HepG2 (cell line): Measurements from ENCODE around the gene LRRC25. TPM values are rescaled to one million over a fixed set of nuclear protein-coding genes. Genes with fewer than 3 reads are reported as not detected.

ENCODE experiments used
- HMGA1 ChIP-seq: sonication (generic); formaldehyde crosslinking; conservative IDR thresholded peaks from 2 replicates; pipeline ENCODE4 v1.4.0; 2020; ENCODE audit warnings: missing genetic modification reagents
- IRX3 ChIP-seq: sonication (generic); formaldehyde crosslinking; IDR thresholded peaks from 2 replicates; pipeline ENCODE4 v1.8.1; 2023; ENCODE audit warnings: mild to moderate bottlenecking, low read depth, missing genetic modification reagents, borderline replicate concordance
- KAT2B ChIP-seq: fragments of 150-350 bp; IDR thresholded peaks from 2 replicates; pipeline ENCODE4 v1.6.1; 2014; ENCODE audit warnings: low read depth, low read length, borderline replicate concordance
- KDM1A ChIP-seq: IDR thresholded peaks from 2 replicates; pipeline ENCODE4 v1.6.1; 2016; ENCODE audit warnings: missing compliant biosample characterization
- KLF6 ChIP-seq: IDR thresholded peaks from 2 replicates; pipeline ENCODE4 v1.8.0; 2016; ENCODE audit warnings: missing biosample characterization, missing genetic modification reagents
- MED13 ChIP-seq: sonication (generic); formaldehyde crosslinking; IDR thresholded peaks from 2 replicates; pipeline ENCODE4 v1.5.0; 2020; ENCODE audit warnings: missing genetic modification reagents
- MED8 ChIP-seq: sonication (generic); formaldehyde crosslinking; IDR thresholded peaks from 2 replicates; pipeline ENCODE4 v1.8.1; 2023; ENCODE audit warnings: mild to moderate bottlenecking, missing genetic modification reagents; ENCODE audit not compliant: insufficient replicate concordance
- NR2F1 ChIP-seq, 2 experiments: fragments of 450-650 bp in 1 of 2; formaldehyde crosslinking in 1 of 2; IDR thresholded peaks; 2 replicates each; pipeline versions ENCODE4 v1.5.0 to v1.6.1; 2016 to 2020; ENCODE audit warnings: mild to moderate bottlenecking in 1 of 2, missing compliant biosample characterization in 1 of 2, missing genetic modification reagents in 1 of 2, moderate library complexity in 1 of 2
- SNAPC2 ChIP-seq: sonication (generic); formaldehyde crosslinking; IDR thresholded peaks from 2 replicates; pipeline ENCODE4 v1.8.1; 2022; ENCODE audit warnings: mild to moderate bottlenecking, missing genetic modification reagents
- SOX6 ChIP-seq, 2 experiments: fragments of 450-650 bp in 1 of 2; sonication (generic) in 1 of 2; formaldehyde crosslinking in 1 of 2; IDR thresholded peaks; 2 replicates each; pipeline versions ENCODE4 v1.4.0 to v1.6.1; 2017 to 2020; ENCODE audit warnings: antibody characterized with exemption in 1 of 2, mild to moderate bottlenecking in 1 of 2, missing genetic modification reagents in 1 of 2
- ZBTB38 ChIP-seq: sonication (generic); formaldehyde crosslinking; IDR thresholded peaks from 2 replicates; pipeline ENCODE4 v1.5.1; 2020; ENCODE audit warnings: mild to moderate bottlenecking, missing genetic modification reagents
- ZFY ChIP-seq: sonication (generic); formaldehyde crosslinking; IDR thresholded peaks from 2 replicates; pipeline ENCODE4 v1.4.0; 2020; ENCODE audit warnings: missing genetic modification reagents
- ZNF101 ChIP-seq: sonication (generic); formaldehyde crosslinking; IDR thresholded peaks from 2 replicates; pipeline ENCODE4 v1.4.0; 2020; ENCODE audit warnings: mild to moderate bottlenecking, low read depth, missing genetic modification reagents, borderline replicate concordance
- ZNF317 ChIP-seq: sonication (generic); formaldehyde crosslinking; IDR thresholded peaks from 2 replicates; pipeline ENCODE4 v1.5.0; 2020; ENCODE audit warnings: mild to moderate bottlenecking, missing genetic modification reagents
- ZNF558 ChIP-seq: sonication (generic); formaldehyde crosslinking; IDR thresholded peaks from 2 replicates; pipeline ENCODE4 v1.9.0; 2022; ENCODE audit warnings: mild to moderate bottlenecking, missing genetic modification reagents, borderline replicate concordance
- ZNF564 ChIP-seq: sonication (generic); formaldehyde crosslinking; IDR thresholded peaks from 2 replicates; pipeline ENCODE4 v1.8.1; 2023; ENCODE audit warnings: mild to moderate bottlenecking, missing genetic modification reagents
- ZNF589 ChIP-seq: sonication (generic); formaldehyde crosslinking; conservative IDR thresholded peaks from 2 replicates; pipeline ENCODE4 v1.8.0; 2022; ENCODE audit warnings: mild to moderate bottlenecking, moderate library complexity, missing genetic modification reagents
- ZNF674 ChIP-seq: sonication (generic); formaldehyde crosslinking; IDR thresholded peaks from 2 replicates; pipeline ENCODE4 v1.5.0; 2020; ENCODE audit warnings: low read depth, mild to moderate bottlenecking, missing genetic modification reagents
- polyA plus RNA-seq, 8 experiments: library from polyadenylated mRNA; depleted of rRNA in 3 of 8; stranded (reverse) in 7 of 8; unstranded in 1 of 8; fragments of >200 nt; fragmentation: Illumina TruSeq in 4 of 8; extraction: Trizol in 4 of 8; gene quantifications; 2 replicates each; pipeline versions ENCODE4 v1.2.1 to v1.2.3, GENCODE V29; 2011 to 2016; ENCODE audit warnings: low read depth in 4 of 8, missing spikeins in 1 of 8, mixed read lengths in 1 of 8; ENCODE audit not compliant: insufficient read depth in 1 of 8
- total RNA-seq, 5 experiments: library from RNA; depleted of rRNA; stranded (reverse); fragments of >200 nt; fragmentation: Illumina TruSeq; extraction: Trizol; gene quantifications; 2 replicates each; pipeline ENCODE4 v1.2.3, GENCODE V29; 2016; ENCODE audit warnings: low read depth in 1 of 5
- TF ChIP-seq, protein P1 (sequence below): sonication (generic); formaldehyde crosslinking; IDR thresholded peaks from 2 replicates; pipeline ENCODE4 v1.5.0; 2020; ENCODE audit warnings: mild to moderate bottlenecking, missing genetic modification reagents
- TF ChIP-seq, protein P2 (sequence below): sonication (generic); formaldehyde crosslinking; IDR thresholded peaks from 2 replicates; pipeline ENCODE4 v1.8.1; 2023; ENCODE audit warnings: mild to moderate bottlenecking, moderate library complexity, missing genetic modification reagents
- TF ChIP-seq, protein P3 (sequence below): sonication (generic); formaldehyde crosslinking; IDR thresholded peaks from 2 replicates; pipeline ENCODE4 v1.4.0; 2020; ENCODE audit warnings: missing genetic modification reagents, mild to moderate bottlenecking, borderline replicate concordance
- TF ChIP-seq, protein P4 (sequence below): sonication (generic); formaldehyde crosslinking; IDR thresholded peaks from 2 replicates; pipeline ENCODE4 v1.5.1; 2020; ENCODE audit warnings: mild to moderate bottlenecking, missing genetic modification reagents, borderline replicate concordance

The LRRC25 gene
- total and polyA plus RNA-seq, 2 of the 13 experiments (the other 11 are each of a cell fraction or from before 2014, with no cell fraction given) = 0.13 to 0.53 TPM

DNA sequence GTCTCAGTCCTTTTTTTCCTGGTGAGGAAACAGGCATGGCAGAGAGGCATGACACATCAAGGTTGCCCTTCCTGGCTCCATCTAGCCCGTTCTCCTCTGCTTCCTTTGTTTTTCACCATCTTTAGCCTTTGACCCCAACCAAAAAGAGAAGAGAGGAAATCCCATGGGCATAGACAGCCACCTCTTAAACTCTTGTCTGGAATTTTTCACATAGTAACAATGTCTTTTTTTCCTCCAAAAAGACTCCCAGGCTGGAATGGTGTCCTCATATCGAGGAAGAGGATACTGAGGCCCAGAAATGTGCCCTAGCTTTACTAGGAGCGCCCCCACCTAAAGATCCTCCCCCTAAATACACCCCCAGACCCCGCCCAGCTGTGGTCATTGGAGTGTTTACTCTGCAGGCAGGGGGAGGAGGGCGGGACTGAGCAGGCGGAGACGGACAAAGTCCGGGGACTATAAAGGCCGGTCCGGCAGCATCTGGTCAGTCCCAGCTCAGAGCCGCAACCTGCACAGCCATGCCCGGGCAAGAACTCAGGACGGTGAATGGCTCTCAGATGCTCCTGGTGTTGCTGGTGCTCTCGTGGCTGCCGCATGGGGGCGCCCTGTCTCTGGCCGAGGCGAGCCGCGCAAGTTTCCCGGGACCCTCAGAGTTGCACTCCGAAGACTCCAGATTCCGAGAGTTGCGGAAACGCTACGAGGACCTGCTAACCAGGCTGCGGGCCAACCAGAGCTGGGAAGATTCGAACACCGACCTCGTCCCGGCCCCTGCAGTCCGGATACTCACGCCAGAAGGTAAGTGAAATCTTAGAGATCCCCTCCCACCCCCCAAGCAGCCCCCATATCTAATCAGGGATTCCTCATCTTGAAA, 11.5 kb downstream of the LRRC25 start, which contains the start of gene GDF15 (continued):
- TF ChIP-seq, protein P1, sequence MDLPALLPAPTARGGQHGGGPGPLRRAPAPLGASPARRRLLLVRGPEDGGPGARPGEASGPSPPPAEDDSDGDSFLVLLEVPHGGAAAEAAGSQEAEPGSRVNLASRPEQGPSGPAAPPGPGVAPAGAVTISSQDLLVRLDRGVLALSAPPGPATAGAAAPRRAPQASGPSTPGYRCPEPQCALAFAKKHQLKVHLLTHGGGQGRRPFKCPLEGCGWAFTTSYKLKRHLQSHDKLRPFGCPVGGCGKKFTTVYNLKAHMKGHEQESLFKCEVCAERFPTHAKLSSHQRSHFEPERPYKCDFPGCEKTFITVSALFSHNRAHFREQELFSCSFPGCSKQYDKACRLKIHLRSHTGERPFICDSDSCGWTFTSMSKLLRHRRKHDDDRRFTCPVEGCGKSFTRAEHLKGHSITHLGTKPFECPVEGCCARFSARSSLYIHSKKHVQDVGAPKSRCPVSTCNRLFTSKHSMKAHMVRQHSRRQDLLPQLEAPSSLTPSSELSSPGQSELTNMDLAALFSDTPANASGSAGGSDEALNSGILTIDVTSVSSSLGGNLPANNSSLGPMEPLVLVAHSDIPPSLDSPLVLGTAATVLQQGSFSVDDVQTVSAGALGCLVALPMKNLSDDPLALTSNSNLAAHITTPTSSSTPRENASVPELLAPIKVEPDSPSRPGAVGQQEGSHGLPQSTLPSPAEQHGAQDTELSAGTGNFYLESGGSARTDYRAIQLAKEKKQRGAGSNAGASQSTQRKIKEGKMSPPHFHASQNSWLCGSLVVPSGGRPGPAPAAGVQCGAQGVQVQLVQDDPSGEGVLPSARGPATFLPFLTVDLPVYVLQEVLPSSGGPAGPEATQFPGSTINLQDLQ = peak; percentile 84; the same call in 1 of the 2 replicates
- TF ChIP-seq ZNF674 (CRISPR knock-in tag) = no peak
- peak; percentile 95 for TF ChIP-seq ZNF558
- TF ChIP-seq KAT2B = no peak
- peak; percentile 91 for TF ChIP-seq KLF6 (CRISPR knock-in tag)
- peak; percentile 74 for TF ChIP-seq ZFY (CRISPR knock-in tag)
- 0 out of 2 replicates have a peak, but pooled peaks have one; percentile 42 for TF ChIP-seq ZNF101 (CRISPR knock-in tag)
- TF ChIP-seq HMGA1 (CRISPR knock-in tag) = no peak
- peak; percentile 41 for TF ChIP-seq SNAPC2
- TF ChIP-seq IRX3 = 0 out of 2 replicates have a peak, but pooled peaks have one; percentile 60
- TF ChIP-seq, protein P2, sequence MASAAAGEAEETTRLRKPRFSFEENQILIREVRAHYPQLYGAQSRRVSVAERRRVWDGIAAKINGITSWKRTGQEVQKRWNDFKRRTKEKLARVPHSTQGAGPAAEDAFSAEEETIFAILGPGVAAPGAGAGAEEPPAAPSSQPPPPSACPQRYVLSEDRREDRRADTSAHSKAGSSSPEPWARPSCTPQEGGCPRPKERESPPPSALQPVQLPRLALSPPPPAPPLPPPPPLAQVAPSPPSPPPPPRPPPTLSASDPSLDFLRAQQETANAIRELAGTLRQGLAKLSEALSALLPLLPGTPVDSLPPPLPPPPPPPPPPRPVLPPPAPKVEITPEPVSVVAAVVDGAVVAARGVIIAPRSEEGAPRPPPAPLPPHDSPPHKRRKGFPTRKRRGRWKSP = peak; percentile 90
- TF ChIP-seq, protein P3, sequence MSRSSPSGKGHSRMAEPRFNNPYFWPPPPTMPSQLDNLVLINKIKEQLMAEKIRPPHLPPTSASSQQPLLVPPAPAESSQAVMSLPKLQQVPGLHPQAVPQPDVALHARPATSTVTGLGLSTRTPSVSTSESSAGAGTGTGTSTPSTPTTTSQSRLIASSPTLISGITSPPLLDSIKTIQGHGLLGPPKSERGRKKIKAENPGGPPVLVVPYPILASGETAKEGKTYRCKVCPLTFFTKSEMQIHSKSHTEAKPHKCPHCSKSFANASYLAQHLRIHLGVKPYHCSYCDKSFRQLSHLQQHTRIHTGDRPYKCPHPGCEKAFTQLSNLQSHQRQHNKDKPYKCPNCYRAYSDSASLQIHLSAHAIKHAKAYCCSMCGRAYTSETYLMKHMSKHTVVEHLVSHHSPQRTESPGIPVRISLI (CRISPR knock-in tag) = peak; percentile 69; the same call in 1 of the 2 replicates
- TF ChIP-seq MED13 (CRISPR knock-in tag) = peak; percentile 98
- TF ChIP-seq ZNF564 = peak; percentile 84
- TF ChIP-seq MED8 (CRISPR knock-in tag) = peak; percentile 80
- TF ChIP-seq ZNF317 = 0 out of 2 replicates have a peak, but pooled peaks have one; percentile 55
- peak; percentile 94 for TF ChIP-seq ZBTB38 (CRISPR knock-in tag)
- TF ChIP-seq, protein P4, sequence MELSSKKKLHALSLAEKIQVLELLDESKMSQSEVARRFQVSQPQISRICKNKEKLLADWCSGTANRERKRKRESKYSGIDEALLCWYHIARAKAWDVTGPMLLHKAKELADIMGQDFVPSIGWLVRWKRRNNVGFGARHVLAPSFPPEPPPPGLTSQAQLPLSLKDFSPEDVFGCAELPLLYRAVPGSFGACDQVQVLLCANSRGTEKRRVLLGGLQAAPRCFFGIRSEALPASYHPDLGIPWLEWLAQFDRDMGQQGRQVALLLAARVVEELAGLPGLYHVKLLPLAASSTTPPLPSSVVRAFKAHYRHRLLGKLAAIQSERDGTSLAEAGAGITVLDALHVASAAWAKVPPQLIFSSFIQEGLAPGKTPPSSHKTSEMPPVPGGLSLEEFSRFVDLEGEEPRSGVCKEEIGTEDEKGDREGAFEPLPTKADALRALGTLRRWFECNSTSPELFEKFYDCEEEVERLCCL (CRISPR knock-in tag) = no peak
- TF ChIP-seq KDM1A (CRISPR knock-in tag) = no peak
- peak; percentile 13 to 74; a peak in 2 of 4 replicates for TF ChIP-seq NR2F1 (CRISPR knock-in tag; IDR thresholded peaks at IDR 0.05)
- TF ChIP-seq ZNF589 (CRISPR knock-in tag) = peak; percentile 91
- no peak for TF ChIP-seq SOX6 (IDR thresholded peaks at IDR 0.05)
- TF ChIP-seq SOX6 (CRISPR knock-in tag; IDR thresholded peaks at IDR 0.05) = peak; percentile 84
